NCI-H1048 (cell line): ENCODE data around the gene TET1.
"Not testable (repeated sequence)": the region's sequence is repeated elsewhere in the genome, so short reads cannot be mapped to it uniquely, and the experiment has no call there.

Source experiments
- DNase-seq: peaks from one replicate; lab custom pipeline; 2025; lab: John Stamatoyannopoulos, UW

TET1 gene

GRCh38 chr10:68713065-68713464 is 152.9 kb downstream of the TET1 start:
- not testable (repeated sequence) for DNase-seq

GRCh38 chr10:68717435-68717834 is 157.3 kb downstream of the TET1 start:
- no peak for DNase-seq

GRCh38 chr10:68720793-68721672 is 160.9 kb downstream of the TET1 start, which contains the start of gene CCAR1:
CCAR1 (plus strand) TSS chr10:68721239; CDS start chr10:68722505, 1,266 bp downstream.
- peak; percentile 98 for DNase-seq

GRCh38 chr10:68721673-68722335 is 161.7 kb downstream of the TET1 start:
- DNase-seq: no peak

GRCh38 chr10:68725016-68725415 is 164.9 kb downstream of the TET1 start:
- no peak for DNase-seq

GRCh38 chr10:68727146-68727545 is 167.0 kb downstream of the TET1 start:
- no peak for DNase-seq

GRCh38 chr10:68732651-68733050 is 172.5 kb downstream of the TET1 start:
- no peak for DNase-seq

GRCh38 chr10:68734349-68734748 is 174.2 kb downstream of the TET1 start:
- DNase-seq: no peak

- no peak for DNase-seq
Observed at GRCh38 chr10:68735119-68735518, 175.0 kb downstream of the TET1 start.

GRCh38 chr10:68735739-68736138 is 175.6 kb downstream of the TET1 start:
- DNase-seq: not testable (repeated sequence)

GRCh38 chr10:68740676-68741075 is 180.5 kb downstream of the TET1 start:
- not testable (repeated sequence) for DNase-seq

GRCh38 chr10:68742397-68742796 is 182.3 kb downstream of the TET1 start:
- DNase-seq: no peak
